ENCODE results near the gene ZBED4.

- no peak for TF ChIP-seq POLR2AphosphoS5 (IDR thresholded peaks at IDR 0.05)
- TF ChIP-seq CTCF (IDR thresholded peaks at IDR 0.05), result no peak
- TF ChIP-seq POLR2A (IDR thresholded peaks at IDR 0.05), result no peak
These were observed 4.9 kb upstream of the ZBED4 start for GRCh38 chr22:49848690-49849160.
